ENCODE data around the gene AIF1. TPM values are rescaled to one million over a fixed set of nuclear protein-coding genes. Genes with fewer than 3 reads are reported as not detected.

AIF1 gene
- total and polyA plus RNA-seq, 2 donors (not counting 1 experiment from before 2014, with no cell fraction given): not detected

GRCh38 chr6:31573239-31574105, 41.6 kb upstream of the AIF1 start:
- H3K27me3 ChIP-seq (ENCODE audit: control insufficient read depth, insufficient read depth, low read length): peaks cover 32% of the 10 kb centered on the region
- H3K4me3 ChIP-seq (replicated peaks in 1 of 4; ENCODE audit: control extremely low read depth in 1 of 4, insufficient read depth in 1 of 4, low read depth in 3 of 4, low read length in 4 of 4): no peak overlapping the region
- TF ChIP-seq CTCF (conservative IDR thresholded peaks at IDR 0.05 in 1 of 2, IDR thresholded peaks at IDR 0.05 in 1 of 2; ENCODE audit: low read depth in 1 of 2, low read length in 2 of 2): no peak
- TF ChIP-seq EZH2 (IDR thresholded peaks at IDR 0.05; ENCODE audit: low read length, missing control alignments): no peak
- H3K36me3 ChIP-seq (ENCODE audit: control insufficient read depth, insufficient read depth, low read length): no peaks in the 10 kb centered on the region
- H3K4me2 ChIP-seq (ENCODE audit: extremely low read depth, insufficient read depth, low read length): no peak overlapping the region
- no peak overlapping the region for H3K27ac ChIP-seq (ENCODE audit: insufficient read depth, low read length)
- no peaks in the 10 kb centered on the region for H4K20me1 ChIP-seq (ENCODE audit: control insufficient read depth, extremely low read depth, insufficient read depth, low read length)
- no peaks in the 10 kb centered on the region for H3K79me2 ChIP-seq (ENCODE audit: control insufficient read depth, insufficient read depth, low read length)
- H3K4me1 ChIP-seq (ENCODE audit: control insufficient read depth, extremely low read depth, insufficient read depth, low read length): no peaks in the 10 kb centered on the region
- no peak for DNase-seq (ENCODE audit: low read depth in 2 of 2)
- H3K9ac ChIP-seq (ENCODE audit: insufficient read depth, low read length): no peak overlapping the region
- no peak overlapping the region for H2AFZ ChIP-seq (ENCODE audit: low read length)
- H3K9me3 ChIP-seq (ENCODE audit: control insufficient read depth, insufficient read depth, low read depth, low read length): no peaks in the 10 kb centered on the region

- H2AFZ ChIP-seq (ENCODE audit: low read length): no peak overlapping the region
- no peaks in the 10 kb centered on the region for H3K9me3 ChIP-seq (ENCODE audit: control insufficient read depth, insufficient read depth, low read depth, low read length)
- H3K9ac ChIP-seq (ENCODE audit: insufficient read depth, low read length): no peak overlapping the region
- no peaks in the 10 kb centered on the region for H3K36me3 ChIP-seq (ENCODE audit: control insufficient read depth, insufficient read depth, low read length)
- H4K20me1 ChIP-seq (ENCODE audit: control insufficient read depth, extremely low read depth, insufficient read depth, low read length): no peaks in the 10 kb centered on the region
- TF ChIP-seq CTCF (conservative IDR thresholded peaks at IDR 0.05 in 1 of 2, IDR thresholded peaks at IDR 0.05 in 1 of 2; ENCODE audit: low read depth in 1 of 2, low read length in 2 of 2) (no peak), EZH2 (IDR thresholded peaks at IDR 0.05; ENCODE audit: low read length, missing control alignments) (no peak)
- H3K4me1 ChIP-seq (ENCODE audit: control insufficient read depth, extremely low read depth, insufficient read depth, low read length): no peaks in the 10 kb centered on the region
- no peak overlapping the region for H3K4me2 ChIP-seq (ENCODE audit: extremely low read depth, insufficient read depth, low read length)
- no peaks in the 10 kb centered on the region for H3K79me2 ChIP-seq (ENCODE audit: control insufficient read depth, insufficient read depth, low read length)
- H3K27me3 ChIP-seq (ENCODE audit: control insufficient read depth, insufficient read depth, low read length): peaks cover 28% of the 10 kb centered on the region
- DNase-seq (ENCODE audit: low read depth in 2 of 2): no peak
- H3K27ac ChIP-seq (ENCODE audit: insufficient read depth, low read length): no peak overlapping the region
- no peak overlapping the region for H3K4me3 ChIP-seq (replicated peaks in 1 of 4; ENCODE audit: control extremely low read depth in 1 of 4, insufficient read depth in 1 of 4, low read depth in 3 of 4, low read length in 4 of 4)
These were observed 40.6 kb upstream of the AIF1 start for GRCh38 chr6:31574106-31575061.

- H4K20me1 ChIP-seq (ENCODE audit: control insufficient read depth, extremely low read depth, insufficient read depth, low read length): no peaks in the 10 kb centered on the region
- H3K9me3 ChIP-seq (ENCODE audit: control insufficient read depth, insufficient read depth, low read depth, low read length): no peaks in the 10 kb centered on the region
- no peak within 1 kb of the TSS for H2AFZ ChIP-seq (ENCODE audit: low read length)
- no peak within 1 kb of the TSS for H3K4me3 ChIP-seq (replicated peaks in 1 of 4; ENCODE audit: control extremely low read depth in 1 of 4, insufficient read depth in 1 of 4, low read depth in 3 of 4, low read length in 4 of 4)
- H3K27ac ChIP-seq (ENCODE audit: insufficient read depth, low read length): no peak within 1 kb of the TSS
- H3K4me2 ChIP-seq (ENCODE audit: extremely low read depth, insufficient read depth, low read length): no peak within 1 kb of the TSS
- H3K36me3 ChIP-seq (ENCODE audit: control insufficient read depth, insufficient read depth, low read length): no peaks in the 10 kb centered on the region
- DNase-seq (ENCODE audit: low read depth in 2 of 2): no peak
- no peaks in the 10 kb centered on the region for H3K79me2 ChIP-seq (ENCODE audit: control insufficient read depth, insufficient read depth, low read length)
- H3K4me1 ChIP-seq (ENCODE audit: control insufficient read depth, extremely low read depth, insufficient read depth, low read length): no peaks in the 10 kb centered on the region
- peaks cover 28% of the 10 kb centered on the region for H3K27me3 ChIP-seq (ENCODE audit: control insufficient read depth, insufficient read depth, low read length)
- H3K9ac ChIP-seq (ENCODE audit: insufficient read depth, low read length): no peak within 1 kb of the TSS
- TF ChIP-seq EZH2 (IDR thresholded peaks at IDR 0.05; ENCODE audit: low read length, missing control alignments) (no peak), CTCF (conservative IDR thresholded peaks at IDR 0.05 in 1 of 2, IDR thresholded peaks at IDR 0.05 in 1 of 2; ENCODE audit: low read depth in 1 of 2, low read length in 2 of 2) (no peak)
These were observed 39.6 kb upstream of the AIF1 start, which contains the start of gene TNF for GRCh38 chr6:31575335-31575901. TSS of gene TNF (plus strand) at chr6:31575565. CDS start at chr6:31575742, 177 bp downstream.

All from fibroblast of lung (primary cell).